ENCODE data around the gene IFI16.
A peak's percentile ranks its signal among the peaks of the same experiment; 100 is the strongest.
"Not testable (repeated sequence)": the region's sequence is repeated elsewhere in the genome, so short reads cannot be mapped to it uniquely, and the experiment has no call there.

Gene IFI16

GRCh38 chr1:159005676-159006075 lies 4.0 kb upstream of the IFI16 start:
- no peak overlapping the region for H3K4me3 ChIP-seq (ENCODE audit: low read depth, low read length)
- DNase-seq (ENCODE audit: low read depth) = no peak
- no peak for TF ChIP-seq CTCF (conservative IDR thresholded peaks at IDR 0.05; ENCODE audit: low read depth, low read length)

GRCh38 chr1:159006210-159006807 lies 3.4 kb upstream of the IFI16 start:
- H3K4me3 ChIP-seq (ENCODE audit: low read depth, low read length) = not testable (repeated sequence)

GRCh38 chr1:159007726-159008125 lies 2.0 kb upstream of the IFI16 start:
- H3K4me3 ChIP-seq (ENCODE audit: low read depth, low read length) = no peak overlapping the region
- TF ChIP-seq CTCF (conservative IDR thresholded peaks at IDR 0.05; ENCODE audit: low read depth, low read length) = no peak
- DNase-seq (ENCODE audit: low read depth) = no peak

More at GRCh38 chr1:159006210-159006807, 3.4 kb upstream of the IFI16 start:
- not testable (repeated sequence) for DNase-seq (ENCODE audit: low read depth)

GRCh38 chr1:159008744-159009188 lies 941 bp upstream of the IFI16 start:
- peak; percentile 60 for DNase-seq (ENCODE audit: low read depth)
- TF ChIP-seq CTCF (conservative IDR thresholded peaks at IDR 0.05; ENCODE audit: low read depth, low read length) = no peak
- no peak overlapping the region for H3K4me3 ChIP-seq (ENCODE audit: low read depth, low read length)

GRCh38 chr1:159009287-159009686 lies 420 bp upstream of the IFI16 start:
- no peak for DNase-seq (ENCODE audit: low read depth)
- TF ChIP-seq CTCF (conservative IDR thresholded peaks at IDR 0.05; ENCODE audit: low read depth, low read length) = no peak
- peak overlapping the region; percentile 56 for H3K4me3 ChIP-seq (ENCODE audit: low read depth, low read length)

GRCh38 chr1:159010391-159010790 lies 684 bp downstream of the IFI16 start:
- no peak for DNase-seq (ENCODE audit: low read depth)
- no peak for TF ChIP-seq CTCF (conservative IDR thresholded peaks at IDR 0.05; ENCODE audit: low read depth, low read length)
- peak overlapping the region; percentile 56 for H3K4me3 ChIP-seq (ENCODE audit: low read depth, low read length)

- DNase-seq (ENCODE audit: low read depth) = not testable (repeated sequence)
- peak overlapping the region; percentile 56 for H3K4me3 ChIP-seq (ENCODE audit: low read depth, low read length)
These were observed 1.3 kb downstream of the IFI16 start for GRCh38 chr1:159011001-159011400.

GRCh38 chr1:159011751-159012150 lies 2.0 kb downstream of the IFI16 start:
- no peak for TF ChIP-seq CTCF (conservative IDR thresholded peaks at IDR 0.05; ENCODE audit: low read depth, low read length)
- H3K4me3 ChIP-seq (ENCODE audit: low read depth, low read length) = peak overlapping the region; percentile 56

More at GRCh38 chr1:159011751-159012150, 2.0 kb downstream of the IFI16 start:
- no peak for DNase-seq (ENCODE audit: low read depth)

Measured in choroid plexus epithelial cell (primary cell).